ENCODE results near the gene RTN4R.
A peak's percentile ranks its signal among the peaks of the same experiment; 100 is the strongest.

Gene RTN4R

GRCh38 chr22:20244250-20244648 is 23.9 kb downstream of the RTN4R start:
- TF ChIP-seq CTCF (IDR thresholded peaks at IDR 0.05; ENCODE audit: low read length, missing control alignments): no peak
- DNase-seq (ENCODE audit: low read depth): no peak
- no peak overlapping the region for H3K4me3 ChIP-seq (replicated peaks; ENCODE audit: low read depth, low read length)

- no peak for TF ChIP-seq CTCF (IDR thresholded peaks at IDR 0.05; ENCODE audit: low read length, missing control alignments)
- no peak overlapping the region for H3K4me3 ChIP-seq (replicated peaks; ENCODE audit: low read depth, low read length)
- DNase-seq (ENCODE audit: low read depth): peak; percentile 87
Measured at GRCh38 chr22:20243537-20244249, 24.4 kb downstream of the RTN4R start.

- H3K4me3 ChIP-seq (replicated peaks; ENCODE audit: low read depth, low read length): no peak overlapping the region
- no peak for DNase-seq (ENCODE audit: low read depth)
- TF ChIP-seq CTCF (IDR thresholded peaks at IDR 0.05; ENCODE audit: low read length, missing control alignments): no peak
Measured at GRCh38 chr22:20243176-20243536, 25.0 kb downstream of the RTN4R start.

GRCh38 chr22:20242393-20243175 is 25.5 kb downstream of the RTN4R start:
- no peak for DNase-seq (ENCODE audit: low read depth)
- no peak for TF ChIP-seq CTCF (IDR thresholded peaks at IDR 0.05; ENCODE audit: low read length, missing control alignments)
- H3K4me3 ChIP-seq (replicated peaks; ENCODE audit: low read depth, low read length): no peak overlapping the region

GRCh38 chr22:20241579-20242392 is 26.3 kb downstream of the RTN4R start:
- TF ChIP-seq CTCF (IDR thresholded peaks at IDR 0.05; ENCODE audit: low read length, missing control alignments): no peak
- DNase-seq (ENCODE audit: low read depth): no peak
- no peak overlapping the region for H3K4me3 ChIP-seq (replicated peaks; ENCODE audit: low read depth, low read length)

- TF ChIP-seq CTCF (IDR thresholded peaks at IDR 0.05; ENCODE audit: low read length, missing control alignments): no peak
- H3K4me3 ChIP-seq (replicated peaks; ENCODE audit: low read depth, low read length): no peak overlapping the region
- DNase-seq (ENCODE audit: low read depth): no peak
Measured at GRCh38 chr22:20240900-20241299, 27.2 kb downstream of the RTN4R start.

All from fibroblast of pulmonary artery (primary cell).